GM19328 (cell line): ENCODE measurements around the gene ALKBH3.

Source experiments
- ATAC-seq: cut with Tn5 transposase; IDR thresholded peaks from one replicate; pipeline ENCODE4 v1.9.1; 2021; ENCODE audit warnings: mild to moderate bottlenecking, moderate library complexity; ENCODE audit not compliant: unreplicated experiment

ALKBH3 gene

DNA sequence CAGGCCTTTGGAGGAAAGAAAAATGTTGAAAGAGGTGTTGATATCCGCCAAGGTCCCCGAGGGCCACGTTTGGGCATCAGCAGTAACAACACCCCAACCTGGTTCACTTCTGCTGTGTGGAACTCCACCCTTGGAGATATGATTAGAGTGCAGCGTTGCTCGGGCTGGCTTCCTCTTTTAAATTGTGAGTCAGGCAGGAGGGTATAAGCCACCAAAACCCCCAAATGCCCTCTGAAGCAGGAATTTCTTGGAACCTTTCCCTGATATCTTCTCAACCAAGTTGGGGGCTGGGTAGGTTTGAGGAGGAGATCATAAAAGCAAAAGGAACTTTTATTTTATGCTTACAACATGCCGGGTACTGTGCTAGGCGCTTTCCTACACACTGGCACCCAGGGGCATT, 55.4 kb downstream of the ALKBH3 start:
- ATAC-seq = no peak

- no peak for ATAC-seq
Measured at GRCh38 chr11:43937434-43938411, 57.1 kb downstream of the ALKBH3 start.

- no peak for ATAC-seq
Measured at GRCh38 chr11:43941257-43941994, 60.8 kb downstream of the ALKBH3 start.

DNA sequence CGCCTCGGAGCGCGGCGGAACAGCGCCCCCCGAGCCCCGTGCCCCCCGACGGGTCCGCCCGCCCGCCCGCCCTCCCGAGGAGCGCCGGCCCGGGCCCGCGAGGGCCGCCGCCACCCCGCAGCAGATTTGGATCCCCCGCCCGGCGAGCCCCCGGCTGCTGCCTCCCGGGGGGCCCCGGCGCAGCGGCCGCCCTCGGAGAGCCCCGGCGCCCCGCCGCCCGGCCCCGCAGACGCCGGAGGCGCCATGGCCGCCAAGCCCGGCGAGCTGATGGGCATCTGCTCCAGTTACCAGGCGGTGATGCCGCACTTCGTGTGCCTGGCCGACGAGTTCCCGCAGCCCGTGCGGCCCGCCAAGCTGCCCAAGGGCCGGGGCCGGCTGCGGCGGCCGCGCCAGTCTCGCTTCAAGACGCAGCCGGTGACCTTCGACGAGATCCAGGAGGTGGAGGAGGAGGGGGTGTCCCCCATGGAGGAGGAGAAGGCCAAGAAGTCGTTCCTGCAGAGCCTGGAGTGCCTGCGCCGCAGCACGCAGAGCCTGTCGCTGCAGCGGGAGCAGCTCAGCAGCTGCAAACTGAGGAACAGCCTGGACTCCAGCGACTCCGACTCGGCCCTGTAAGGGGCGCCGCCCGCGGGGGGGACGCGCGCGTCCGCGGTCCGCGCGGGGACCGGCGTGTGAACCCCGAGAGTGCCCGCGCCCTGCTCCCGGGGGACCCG, 62.2 kb downstream of the ALKBH3 start:
- no peak for ATAC-seq

GRCh38 chr11:43943372-43943930, 62.8 kb downstream of the ALKBH3 start:
- no peak for ATAC-seq

DNA sequence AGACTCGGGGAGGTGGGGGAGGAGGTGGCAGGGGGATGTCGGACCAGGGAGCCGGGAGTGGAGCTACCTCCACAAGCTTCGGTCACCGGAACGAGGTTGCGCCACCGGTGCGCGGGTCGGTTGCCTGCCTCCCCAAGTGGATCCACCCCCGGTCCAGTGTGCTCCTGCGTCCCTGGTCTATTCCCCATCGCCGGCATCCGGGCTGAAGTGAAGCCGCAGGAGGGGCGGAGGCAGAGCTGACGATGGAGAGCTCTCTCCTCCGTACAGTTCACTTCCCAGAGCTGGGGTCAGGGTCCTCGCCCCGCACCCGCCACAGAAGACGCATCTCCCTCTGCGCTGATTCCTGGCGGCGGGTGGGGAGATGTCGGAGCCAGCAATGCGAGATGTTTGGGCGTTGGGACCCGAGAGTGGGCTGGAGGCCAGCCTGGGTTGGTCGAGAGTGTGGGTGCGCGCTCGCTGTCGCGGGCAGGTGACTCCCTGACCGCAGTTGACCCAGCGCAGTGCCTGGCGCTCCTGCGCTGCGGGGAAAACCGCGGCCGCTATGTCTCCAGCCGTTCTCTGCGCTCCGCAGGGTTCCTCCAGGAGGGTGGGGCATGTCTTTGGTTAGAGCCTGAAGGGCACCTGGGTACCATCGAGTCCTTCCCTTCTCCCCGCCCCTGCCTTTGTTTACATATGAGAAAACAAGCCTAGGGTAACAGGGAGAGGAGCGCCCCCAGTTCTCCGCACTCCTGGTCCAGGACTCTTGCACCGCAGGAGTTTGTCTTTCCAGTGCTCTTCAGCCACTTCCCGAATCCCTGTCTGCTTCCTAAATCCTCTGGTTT, 63.5 kb downstream of the ALKBH3 start:
- no peak for ATAC-seq

- no peak for ATAC-seq
Measured at GRCh38 chr11:43944761-43945311, 64.2 kb downstream of the ALKBH3 start.

- ATAC-seq = no peak
Measured at GRCh38 chr11:43947003-43947500, 66.4 kb downstream of the ALKBH3 start.

GRCh38 chr11:43947815-43948214, 67.2 kb downstream of the ALKBH3 start:
- no peak for ATAC-seq

DNA sequence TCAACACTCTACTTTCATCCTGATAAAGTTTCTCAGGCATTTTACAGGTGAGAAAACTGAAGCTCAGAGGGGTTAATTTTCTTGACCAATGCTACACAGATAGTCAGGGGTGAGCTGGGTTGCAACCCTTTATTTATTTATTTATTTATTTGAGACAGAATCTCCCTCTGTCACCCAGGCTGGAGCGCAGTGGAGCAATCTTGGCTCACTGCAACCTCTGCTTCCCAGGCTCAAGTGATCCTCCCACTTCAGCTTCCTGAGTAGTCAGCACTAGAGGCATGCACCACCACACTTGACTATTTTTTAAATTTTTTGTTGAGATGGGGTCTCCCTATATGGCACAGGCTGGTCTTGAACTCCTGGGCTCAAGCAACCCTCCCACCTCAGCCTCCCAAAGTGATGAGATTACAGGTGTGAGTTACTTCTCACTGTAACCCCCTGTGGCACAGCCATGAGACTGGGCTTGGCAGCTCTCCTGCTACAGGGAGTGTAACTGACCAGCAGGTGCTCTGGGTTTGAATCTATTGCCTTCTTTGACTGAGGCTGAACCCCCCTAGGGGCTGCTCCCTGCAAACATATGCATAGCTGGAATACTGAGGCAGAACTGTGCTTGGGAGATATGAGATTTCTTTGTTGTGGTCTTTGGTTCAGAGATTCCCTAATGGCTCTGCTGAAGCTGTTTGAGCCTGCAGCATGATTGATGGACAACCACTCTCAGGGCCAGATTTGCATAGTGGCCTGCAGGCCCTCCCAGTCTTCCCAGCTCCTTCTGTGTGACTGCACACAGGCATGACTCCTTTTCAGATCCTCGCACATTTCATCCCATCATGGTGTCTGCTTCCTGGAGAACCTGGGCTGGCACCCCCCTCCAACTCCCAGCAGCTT, 68.0 kb downstream of the ALKBH3 start:
- ATAC-seq = no peak

DNA sequence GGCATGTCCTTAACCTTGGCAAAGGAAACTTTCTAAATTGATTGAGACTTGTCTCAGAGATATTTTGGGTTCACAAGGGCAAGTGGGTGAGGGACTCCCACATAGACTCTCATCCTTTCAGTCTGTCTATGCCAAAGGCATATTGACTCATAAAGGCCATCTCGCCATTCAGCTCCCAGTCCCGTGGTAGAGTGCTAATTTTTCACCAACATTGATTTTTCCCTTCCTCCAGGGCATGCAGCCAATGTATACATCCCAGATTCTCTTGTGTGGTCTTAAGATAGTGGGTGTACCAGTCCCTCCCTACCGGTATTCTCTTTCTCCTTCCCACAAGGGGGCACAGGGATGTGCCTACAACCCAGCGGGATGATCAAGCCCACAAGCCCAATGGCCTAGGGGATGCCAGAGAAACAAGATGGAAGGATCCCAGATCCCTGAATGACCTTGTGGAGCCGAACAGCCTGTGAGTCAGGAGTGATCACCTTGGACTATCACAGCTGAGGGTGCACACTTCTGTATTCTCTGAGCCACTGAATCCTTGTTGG, 69.8 kb downstream of the ALKBH3 start:
- no peak for ATAC-seq

DNA sequence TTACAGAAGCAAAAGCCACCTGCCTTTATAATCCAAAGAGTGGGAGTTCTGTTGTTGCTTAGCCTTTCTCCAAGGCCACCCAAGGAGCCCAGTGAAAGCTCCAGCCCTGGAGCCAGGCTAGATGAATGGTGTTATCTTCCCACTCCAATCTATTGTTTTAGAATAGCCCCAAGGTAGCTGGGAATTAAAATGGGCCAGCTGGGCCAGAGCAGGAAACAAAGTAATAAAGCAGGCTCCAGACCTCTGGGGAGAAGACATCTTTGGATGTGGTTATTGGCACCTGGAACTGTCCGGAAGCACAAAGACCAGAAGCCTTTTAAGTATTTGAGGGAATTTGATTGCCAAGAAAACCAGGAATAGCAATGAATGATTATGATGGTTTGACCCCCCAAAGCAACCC, 70.6 kb downstream of the ALKBH3 start:
- ATAC-seq = no peak

DNA sequence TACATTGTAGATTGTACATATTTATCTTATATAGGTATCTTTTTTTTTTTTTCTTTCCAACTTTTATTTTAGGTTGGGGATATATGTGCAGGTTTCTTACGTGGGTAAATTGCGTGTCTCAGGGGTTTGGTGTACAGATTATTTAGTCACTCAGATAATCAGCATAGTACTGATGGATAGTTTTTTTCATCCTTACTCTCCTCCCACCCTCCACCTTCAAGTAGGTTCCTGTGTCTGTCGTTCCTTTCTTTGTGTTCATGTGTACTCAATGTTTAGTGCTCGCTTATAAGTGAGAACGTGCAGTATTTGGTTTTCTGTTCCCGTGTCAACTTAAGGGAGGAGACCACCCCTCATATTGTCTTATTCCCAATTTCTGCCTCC, 71.4 kb downstream of the ALKBH3 start:
- no peak for ATAC-seq

- no peak for ATAC-seq
Measured at GRCh38 chr11:43952401-43953342, 72.0 kb downstream of the ALKBH3 start.

- ATAC-seq = no peak
Measured at GRCh38 chr11:43953521-43953920, 72.9 kb downstream of the ALKBH3 start.

DNA sequence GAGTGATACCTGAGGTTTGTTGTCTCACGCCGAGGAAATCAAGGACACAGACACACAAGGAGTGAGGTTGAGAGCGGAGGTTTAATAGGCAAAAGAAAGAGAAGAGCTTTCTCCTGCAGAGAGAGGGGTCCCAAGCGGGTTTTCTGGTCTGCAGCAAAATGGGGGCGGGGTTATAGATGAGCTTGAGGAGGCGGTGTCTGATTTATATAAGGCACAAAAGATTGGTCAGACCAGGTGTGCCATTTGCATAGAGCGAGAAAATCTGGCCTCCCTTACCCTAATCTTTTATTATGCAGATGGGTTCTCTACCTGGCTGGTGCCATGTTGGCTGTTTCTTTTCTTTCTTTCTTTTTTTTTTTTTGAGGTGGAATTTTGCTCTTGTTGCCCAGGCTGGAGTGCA, 73.6 kb downstream of the ALKBH3 start:
- no peak for ATAC-seq

DNA sequence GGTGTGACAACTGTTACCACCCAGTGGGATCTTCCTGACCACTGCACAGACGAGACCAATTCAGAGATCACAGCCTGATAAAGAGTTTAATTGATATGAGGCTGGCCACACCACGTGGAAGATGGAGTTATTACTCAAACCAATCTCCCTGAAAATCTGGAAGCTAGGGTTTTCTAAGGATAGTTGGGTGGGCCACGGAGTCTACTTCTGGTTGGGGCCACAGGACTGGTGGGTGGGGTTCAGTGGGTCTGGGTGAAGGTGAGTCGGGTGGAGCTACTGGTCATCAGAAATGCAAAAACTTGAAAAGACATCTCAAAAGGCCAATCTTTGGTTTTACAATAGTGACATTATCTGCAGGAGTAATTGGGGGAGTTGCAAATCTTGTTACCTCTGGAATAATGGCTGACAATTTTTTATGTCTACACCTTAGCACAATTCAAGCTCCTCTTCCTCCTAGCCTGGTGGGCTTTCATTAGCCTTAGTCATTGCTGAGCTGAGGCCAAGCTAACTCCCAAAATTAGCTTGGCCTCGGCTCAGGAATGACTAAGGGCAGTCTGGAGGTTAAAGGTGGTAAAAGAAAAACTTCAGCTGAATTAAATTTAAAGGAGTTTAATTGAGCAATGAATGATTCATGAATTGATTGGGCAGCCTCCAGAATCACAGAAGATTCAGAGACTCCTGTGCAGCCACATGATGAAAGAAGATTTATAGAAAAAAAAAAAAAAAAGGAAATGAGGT, 74.9 kb downstream of the ALKBH3 start:
- ATAC-seq = no peak
